NCI-H524 treated with DMSO at 0.1 percent for 48 hours (cell line): ENCODE results near the gene TFG.
"Not testable (repeated sequence)": the region's sequence is repeated elsewhere in the genome, so short reads cannot be mapped to it uniquely, and the experiment has no call there.

Experiments used
- DNase-seq: peaks from one replicate; lab custom pipeline; 2025; lab: John Stamatoyannopoulos, UW

The TFG gene

DNA sequence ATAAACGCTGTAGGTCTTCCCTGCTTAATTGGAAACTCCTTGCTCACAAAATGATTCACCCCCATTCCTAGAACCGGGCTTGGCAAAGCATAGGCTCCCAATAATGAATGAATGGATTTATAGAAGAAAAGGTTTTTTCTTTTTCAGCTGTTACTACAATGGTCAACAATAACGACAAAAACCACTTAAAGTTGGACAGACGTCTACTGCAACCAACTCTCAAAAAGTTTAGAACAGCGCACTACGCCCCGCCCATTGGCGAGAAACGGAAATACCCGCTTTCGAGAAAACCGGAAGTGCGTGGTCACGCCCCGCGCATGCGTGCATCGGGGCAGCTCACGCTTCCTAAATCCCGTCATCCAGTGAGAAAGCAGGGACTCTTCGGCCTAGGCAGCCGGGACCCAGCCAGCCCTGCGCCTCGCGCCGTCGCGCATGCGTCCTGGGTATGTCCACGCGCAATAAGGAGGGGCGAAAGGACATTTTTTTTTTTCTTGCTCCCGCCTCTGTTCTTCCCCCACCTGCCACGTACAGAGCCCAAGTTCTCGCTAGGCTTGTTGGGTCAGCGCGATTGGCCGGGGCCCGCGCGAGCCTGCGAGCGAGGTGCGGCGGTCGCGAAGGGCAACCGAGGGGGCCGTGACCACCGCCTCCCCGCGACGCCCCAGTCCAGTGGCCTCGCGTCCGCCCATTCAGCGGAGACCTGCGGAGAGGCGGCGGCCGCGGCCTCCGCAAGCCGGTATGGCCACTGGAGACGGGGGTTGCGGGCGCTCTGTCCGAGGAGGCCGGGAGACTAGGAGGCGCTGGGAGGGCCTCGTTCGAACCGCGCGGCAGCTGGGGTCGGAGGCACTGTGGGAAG lies at the start of gene TFG:
TFG (plus strand) TSS at position 506 of the 853 bp plus-strand sequence. CDS start 4,192 bp downstream, outside the sequence.
- DNase-seq: peak; percentile 93

DNA sequence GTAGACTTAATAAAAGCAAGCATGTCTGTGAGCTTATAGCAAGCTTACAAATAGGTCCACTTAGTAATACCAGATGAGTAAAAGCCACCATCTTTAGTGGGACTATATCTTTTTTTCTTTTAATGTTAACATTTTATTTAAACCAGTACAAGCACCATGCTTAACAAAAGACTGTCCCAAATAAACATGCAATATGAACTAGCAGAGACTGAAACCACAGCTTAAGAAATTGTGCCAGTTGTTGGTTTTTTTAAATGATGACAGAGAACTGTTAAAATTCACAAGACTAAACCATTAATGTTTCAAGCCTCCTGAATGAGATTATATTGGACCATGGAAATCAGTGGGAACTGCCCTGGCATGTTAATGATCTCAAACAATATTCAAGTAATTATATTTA lies 48.0 kb upstream of the TFG start:
- DNase-seq: not testable (repeated sequence)

DNA sequence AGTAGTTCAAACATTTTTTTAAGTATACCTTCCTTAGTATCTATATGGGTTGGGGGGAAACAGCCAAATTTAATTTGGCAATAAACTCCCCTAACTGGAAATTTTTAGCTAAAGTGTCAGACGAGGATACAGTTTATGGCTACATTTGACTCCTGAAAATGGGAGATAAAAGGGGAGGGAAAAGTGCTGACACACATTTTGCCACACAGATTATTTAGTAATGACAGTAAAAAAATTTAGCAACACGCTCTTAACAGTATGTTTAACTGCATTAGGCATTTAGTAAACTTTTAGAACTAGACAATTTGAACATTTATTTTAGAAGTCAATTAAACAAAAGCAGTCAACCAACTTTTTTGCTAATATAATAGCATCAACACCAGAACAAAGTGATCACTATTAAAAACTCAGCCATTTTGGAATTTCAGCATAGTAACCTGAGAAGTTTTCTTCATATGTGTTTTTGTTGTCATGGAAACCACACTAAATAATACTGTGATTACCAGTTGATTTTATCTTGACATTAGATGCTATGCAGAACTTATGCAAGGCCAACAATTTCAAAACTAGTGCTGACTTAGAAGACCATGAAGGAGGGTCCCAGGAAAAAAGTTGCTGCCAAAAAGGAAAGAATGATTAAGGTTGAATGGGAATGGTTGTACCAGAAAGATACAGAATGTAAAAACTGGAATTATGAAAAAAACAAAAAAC lies 47.0 kb upstream of the TFG start:
- no peak for DNase-seq

DNA sequence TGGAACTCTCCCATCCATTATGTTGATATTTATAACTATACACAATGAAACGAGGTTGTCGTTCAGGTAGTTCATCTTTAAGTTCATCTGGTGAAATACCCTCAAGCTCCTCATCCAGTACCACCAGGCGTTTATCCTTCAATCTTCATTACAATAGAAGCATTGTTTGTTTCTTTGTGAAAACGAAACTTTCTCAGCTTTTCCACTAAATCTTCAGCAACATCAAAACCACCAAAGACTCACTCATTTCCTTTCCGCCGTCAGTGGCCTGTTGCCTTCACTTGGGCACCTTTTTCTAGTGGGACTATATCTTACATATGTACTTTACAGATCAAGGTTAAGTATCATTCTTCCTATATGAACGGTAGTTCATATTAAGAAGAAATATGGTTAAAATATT lies 44.1 kb upstream of the TFG start:
- no peak for DNase-seq

DNA sequence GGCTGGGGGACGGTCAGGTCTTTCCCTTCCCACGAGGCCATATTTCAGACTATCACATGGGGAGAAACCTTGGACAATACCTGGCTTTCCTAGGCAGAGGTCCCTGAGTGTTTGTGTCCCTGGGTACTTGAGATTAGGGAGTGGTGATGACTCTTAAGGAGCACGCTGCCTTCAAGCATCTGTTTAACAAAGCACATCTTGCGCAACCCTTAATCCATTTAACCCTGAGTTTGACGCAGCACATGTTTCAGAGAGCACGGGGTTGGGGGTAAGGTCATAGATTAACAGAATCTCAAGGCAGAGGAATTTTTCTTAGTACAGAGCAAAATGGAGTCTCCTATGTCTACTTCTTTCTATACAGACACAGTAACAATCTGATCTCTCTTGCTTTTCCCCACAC lies 42.6 kb upstream of the TFG start:
- DNase-seq: peak; percentile 88

DNA sequence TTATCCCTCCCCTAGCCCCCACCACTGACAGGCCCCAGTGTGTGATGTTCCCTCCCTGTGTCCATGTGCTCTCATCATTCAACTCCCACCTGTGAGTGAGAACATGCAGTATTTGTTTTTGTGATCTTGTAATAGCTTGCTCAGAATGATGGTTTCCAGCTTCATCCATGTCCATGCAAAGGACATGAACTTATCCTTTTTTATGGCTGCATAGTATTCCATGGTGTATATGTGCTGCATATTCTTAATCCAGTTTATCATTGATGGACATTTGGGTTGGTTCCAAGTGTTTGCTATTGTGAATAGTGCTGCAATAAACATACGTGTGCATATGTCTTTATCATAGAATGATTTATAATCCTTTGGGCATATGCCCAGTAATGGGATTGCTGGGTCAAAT lies 42.0 kb upstream of the TFG start:
- not testable (repeated sequence) for DNase-seq

DNA sequence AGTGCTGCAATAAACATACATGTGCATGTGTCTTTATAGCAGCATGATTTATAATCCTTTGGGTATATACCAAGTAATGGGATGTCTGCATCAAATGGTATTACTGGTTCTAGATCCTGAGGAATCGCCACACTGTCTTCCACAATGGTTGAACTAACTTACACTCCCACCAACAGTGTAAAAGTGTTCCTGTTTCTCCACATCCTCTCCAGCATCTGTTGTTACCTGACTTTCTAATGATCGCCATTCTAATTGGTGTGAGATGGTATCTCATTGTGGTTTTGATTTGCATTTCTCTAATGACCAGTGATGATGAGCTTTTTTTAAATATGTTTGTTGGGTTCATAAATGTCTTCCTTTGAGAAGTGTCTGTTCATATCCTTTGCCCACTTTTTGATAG lies 38.3 kb upstream of the TFG start:
- not testable (repeated sequence) for DNase-seq

DNA sequence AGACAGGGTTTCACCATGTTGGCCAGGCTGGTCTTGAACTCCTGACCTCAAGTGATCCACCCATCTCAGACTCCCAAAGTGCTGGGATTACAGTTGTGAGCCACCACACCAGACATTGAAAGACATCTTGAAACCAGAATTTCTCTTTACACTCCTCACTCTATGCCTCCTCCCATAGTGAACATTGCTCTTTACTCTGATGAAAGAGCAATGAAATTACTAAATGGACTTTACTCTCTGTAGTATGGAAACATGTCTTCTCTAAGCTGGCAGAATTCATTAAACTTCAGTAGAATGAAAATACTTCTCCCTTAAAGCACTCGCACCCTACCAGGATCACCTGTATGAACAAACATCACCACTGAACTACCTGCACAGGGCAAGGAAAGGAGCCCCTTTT lies 27.8 kb upstream of the TFG start:
- DNase-seq: no peak

DNA sequence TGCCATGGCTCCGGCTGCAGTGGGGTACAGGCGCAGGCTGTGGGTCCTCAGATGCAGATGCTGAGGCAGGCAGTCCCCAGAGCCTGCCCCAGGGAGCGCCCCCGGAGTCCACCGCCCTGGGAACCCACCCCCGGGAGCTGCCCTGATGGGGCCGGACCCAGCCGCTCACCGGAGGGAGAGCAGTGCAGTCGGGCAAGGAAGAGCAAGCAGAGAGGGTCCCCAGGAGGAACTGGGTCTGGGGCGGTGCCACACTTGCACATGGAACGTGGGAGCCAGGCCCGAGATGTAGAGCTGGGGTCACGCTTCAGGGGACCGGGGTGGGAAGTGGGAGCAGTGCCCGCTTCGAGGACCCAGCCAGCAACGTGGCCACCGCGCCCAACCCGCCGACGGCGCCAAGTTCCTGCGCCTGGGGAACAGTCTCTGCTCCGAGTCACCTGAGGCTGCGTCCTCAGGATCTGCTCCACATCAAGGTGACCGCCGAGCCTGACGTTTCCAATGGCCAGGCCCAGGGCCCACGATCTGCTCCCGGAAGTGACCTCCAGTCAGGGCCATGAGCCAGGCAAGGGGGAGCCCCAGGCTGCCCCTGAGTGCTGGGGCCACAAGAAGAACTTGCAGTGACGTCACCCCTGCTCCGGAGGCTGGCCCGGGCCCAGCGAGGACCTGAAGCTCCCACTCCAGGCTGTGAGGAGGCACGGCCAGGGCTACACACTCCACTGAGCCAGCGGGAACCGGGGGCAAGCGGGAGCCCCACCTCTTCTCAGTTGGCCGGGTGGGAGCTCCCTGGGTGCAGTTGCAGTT lies 27.0 kb upstream of the TFG start:
- no peak for DNase-seq

DNA sequence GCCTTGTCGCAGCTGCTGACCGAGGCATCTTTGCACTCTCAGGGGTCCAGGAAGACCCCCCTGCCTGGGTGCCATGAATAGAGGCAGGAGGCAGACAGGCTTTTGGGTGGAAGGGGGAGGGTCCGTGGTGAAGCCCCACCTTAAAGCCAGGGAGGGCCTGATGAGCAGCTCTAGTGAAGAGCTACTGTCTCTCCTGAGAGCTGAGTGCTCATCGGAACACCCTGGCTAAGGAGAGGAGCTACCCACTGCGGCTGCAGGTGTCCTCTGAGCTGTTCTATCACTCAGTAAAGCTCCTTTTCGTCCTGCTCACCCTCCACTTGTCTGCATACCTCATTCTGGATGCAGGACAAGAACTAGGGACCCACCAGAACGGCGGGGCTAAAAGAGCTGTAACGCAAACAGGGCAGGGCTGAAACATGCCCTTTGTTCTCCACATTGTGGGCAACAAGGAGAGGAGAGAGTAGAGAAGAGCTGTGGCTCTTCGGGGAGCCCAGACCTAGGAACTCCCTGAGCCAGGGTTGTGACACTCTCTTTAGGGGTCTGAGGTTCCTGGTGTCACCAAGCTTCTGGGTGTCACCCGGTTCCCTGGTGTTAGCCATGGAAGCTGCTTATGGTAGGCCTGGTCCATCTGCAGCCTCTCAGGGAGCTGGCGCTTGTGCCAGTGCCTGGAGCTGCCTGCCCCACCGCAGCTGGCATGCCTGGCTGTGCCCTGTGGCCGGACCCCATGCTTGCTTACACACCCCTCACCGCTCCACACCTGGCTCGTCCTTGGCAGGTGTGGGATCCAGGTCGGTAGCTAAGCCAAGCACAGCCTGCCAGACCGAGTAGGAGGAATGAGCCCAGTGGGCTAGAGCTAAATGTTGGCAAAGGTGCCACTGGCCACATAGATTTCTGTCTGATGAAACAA lies 26.2 kb upstream of the TFG start:
- no peak for DNase-seq

DNA sequence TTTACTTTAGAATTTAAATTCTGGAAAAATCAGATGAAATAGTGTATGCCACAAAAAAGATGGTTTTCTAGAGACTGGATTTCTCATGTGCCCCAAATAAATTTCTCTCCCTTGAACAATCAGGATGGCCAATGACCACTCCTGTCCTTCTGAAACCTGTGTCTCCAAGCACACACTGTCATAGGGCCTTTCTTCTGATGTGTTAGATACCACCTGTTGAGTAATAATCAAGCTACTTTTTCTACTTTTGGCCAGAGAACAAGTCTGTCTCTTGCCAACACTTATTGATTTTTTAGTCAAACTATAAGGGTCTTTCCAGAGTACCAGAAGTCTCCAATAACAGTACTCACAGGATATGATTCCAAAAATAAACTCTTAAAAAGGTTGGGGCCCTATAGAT lies 16.1 kb upstream of the TFG start:
- no peak for DNase-seq

DNA sequence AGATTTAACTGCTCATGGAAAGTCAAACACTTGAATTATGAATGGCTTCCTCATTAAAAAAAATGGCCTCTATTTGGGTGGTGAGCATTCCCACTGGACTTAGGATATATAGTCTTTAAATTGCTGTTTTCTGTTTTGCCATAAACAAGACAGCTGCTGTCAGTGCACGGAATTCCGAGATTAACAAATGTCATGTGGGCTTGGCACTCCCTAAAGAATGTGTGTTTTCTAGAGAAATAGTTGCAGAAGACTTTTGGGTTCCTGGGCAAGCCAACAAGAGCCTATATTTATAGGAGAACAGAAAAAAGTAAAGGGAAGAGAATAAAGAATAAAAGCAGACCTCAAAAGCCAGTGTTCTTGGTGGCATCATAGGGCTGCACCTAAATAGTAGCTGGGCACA lies 13.6 kb upstream of the TFG start:
- no peak for DNase-seq

DNA sequence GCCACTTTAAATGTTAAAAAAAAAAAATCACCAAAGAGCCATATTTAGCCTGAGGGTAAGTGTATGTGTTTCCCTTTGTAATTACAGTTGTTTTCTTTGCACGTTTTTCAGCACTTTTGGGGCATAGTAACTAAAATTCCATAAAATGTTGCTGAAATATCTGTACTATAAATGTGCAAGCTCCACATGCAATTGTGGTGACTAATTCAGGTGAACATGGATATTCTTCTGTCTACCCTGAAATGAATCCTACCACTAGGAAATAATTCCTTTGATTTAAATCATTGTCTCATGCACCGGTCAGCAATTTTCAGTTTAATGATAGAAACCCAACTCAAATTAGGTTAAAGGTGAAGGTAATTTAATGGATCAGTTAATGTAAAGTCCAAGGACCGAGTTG lies 13.1 kb upstream of the TFG start:
- no peak for DNase-seq

DNA sequence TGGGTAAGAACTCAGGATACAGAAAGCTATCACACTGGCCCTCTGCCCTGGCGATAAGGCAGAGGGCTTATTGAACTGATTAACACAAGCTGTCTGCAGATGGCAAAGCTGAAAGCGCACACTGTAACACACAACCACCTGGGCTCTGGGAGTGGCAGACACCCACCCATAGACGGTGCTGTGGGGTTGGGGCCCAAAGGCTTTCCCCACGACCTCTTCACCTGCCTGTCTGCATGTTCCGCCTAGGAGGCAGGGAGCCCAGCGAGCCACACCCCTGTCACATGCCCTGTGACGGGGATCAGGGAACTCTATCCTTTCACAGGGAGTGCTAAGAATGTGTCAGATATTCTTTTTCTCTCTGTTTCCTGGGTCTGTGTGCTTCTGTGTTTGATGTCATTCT lies 12.1 kb upstream of the TFG start:
- no peak for DNase-seq

DNA sequence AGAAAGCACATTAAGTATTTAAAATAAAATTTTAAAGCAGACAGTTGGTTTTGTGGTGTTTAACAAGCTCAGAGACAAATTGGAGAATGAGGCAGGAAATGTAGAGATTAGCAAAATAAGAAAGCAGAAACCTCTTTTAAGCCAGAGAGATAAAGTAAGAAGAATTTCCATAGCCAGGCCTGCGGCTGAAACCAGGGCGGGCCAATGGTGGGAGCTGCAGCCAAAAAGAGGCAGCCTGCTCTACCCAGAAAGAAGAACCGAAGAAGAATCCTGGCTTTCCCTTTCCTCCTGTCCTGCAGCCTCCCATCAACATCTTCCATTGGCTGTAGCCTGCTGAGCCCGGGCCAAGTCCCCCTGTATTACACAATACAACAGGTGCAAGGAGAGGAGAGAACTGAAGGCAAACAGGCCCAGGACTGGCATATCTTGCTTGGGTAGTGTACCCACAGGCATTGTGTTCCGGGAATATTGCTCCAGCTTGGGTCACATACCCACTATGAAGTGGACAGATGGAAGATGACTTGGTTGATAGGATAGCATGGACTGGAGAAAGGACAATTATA lies 11.5 kb upstream of the TFG start:
- DNase-seq: no peak

DNA sequence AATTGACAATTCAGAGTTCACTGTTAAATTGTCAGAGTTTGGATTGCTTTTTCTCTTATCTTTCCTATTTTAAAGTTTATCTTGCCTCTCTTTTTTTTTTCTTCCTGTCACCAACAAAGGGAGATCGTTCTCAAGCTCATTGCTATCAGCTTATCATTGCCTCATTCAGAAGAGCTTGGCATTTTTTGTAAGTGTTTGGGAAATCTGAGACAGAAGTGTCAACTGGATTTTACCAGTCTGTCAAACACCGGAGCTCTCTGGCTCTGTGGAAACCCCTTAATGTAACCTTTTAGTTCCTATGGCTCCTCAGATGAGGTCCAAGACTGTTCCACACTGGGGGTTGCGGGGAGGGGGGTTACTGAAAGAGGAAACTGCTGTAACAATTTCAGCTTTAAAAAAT lies 10.6 kb upstream of the TFG start:
- DNase-seq: no peak

DNA sequence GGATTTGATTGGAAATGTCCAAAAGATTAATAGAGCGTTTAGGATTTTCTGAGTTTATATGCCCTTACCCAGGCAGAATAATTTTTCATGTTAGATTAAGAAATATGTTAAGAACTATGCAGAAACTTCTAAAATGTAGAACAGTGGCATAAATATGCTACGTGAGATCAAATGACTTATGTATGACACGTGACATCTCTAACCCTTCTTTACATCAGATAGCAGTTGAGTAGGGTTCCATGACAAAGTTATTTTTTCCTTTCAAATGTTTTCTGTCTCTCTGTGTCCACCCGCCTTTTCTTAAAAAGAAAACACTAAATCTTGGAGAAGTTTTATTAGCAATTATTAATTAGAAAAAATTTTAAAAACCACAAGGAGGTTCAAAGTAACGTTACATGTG lies 8.6 kb upstream of the TFG start:
- no peak for DNase-seq

DNA sequence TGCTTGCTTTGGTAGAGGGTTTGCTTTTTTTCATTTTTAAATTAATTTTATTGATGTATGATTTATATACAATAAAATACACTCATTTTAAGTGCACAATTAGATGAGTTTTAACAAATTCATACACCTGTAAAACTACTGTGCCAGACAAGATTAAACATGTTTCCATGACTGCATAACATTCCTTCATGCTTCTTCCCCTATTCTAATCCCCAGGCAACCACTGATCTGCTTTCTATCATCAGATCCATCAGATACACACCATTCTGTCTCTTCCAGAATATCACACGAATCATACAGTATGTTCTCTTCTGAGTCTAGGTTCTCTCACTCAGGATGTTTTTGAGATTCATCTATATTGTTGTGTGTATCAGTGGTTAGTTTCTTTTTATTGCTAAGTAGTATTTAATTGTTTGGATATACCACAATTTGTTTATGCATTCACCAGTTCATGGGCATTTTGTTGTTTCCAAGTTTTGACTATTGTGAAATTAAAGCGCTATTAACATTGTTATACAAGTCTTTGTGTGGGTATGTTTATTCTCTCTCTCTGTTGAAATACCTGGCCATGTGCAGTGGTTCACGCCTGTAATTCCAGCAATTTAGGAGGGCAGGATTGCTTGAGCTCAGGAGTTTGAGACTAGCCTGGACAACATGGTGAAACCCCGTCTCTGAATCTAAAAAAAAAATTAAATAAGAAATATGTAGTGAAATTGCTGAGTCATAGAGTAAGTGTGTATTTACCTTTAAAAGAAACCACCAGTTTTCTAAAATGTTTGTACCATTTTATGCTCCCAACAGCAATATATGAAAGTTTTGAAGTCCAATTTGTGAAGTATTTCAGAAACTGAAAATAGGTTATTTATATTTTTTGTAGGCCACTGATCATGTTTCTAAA lies 7.0 kb upstream of the TFG start:
- DNase-seq: no peak

DNA sequence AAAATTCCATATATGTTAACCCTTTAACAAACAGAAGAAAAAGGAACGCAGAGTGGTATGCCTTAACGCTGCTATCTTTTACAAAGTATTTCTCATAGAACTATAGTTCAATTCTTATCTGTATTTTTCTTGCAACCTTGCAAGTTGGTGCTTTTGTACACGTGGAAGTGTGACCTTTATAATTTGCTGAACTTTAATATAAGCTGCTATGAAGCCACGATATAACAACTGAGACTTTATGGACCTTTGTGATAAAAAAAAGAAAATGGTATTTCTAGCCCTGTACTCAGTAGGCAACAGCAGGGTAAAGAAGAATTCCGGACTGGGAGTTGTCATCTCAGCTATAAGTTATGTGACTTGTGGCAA lies 6.3 kb upstream of the TFG start:
- no peak for DNase-seq

DNA sequence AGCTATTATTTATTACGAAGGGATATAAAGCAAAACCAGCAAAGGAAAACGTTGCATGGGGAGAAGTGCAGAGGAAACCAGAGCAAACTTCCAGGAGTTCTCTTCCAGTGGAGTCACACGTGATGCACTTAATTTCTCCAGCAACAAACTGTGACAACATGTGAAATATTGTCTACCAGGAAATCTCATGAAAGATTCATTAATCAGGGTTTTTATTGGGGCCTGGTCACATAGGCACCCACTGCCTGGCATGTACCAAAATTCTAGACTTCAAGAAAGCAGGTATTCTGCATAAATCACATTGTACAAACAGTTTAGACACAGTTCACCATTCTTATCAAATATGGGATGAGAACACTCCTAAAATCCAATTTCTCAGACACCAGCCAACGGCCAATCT lies 5.4 kb upstream of the TFG start:
- no peak for DNase-seq
